Vagina (tissue), 2 donors: ENCODE results near the gene CPHXL.

ENCODE experiments used
- POLR2A ChIP-seq, 2 donors: fragments of 450-650 bp; IDR thresholded peaks; one replicate each; pipeline ENCODE4 v1.6.1; 2017; ENCODE audit warnings: antibody characterized with exemption in 2 of 2, mild to moderate bottlenecking in 2 of 2, moderate library complexity in 2 of 2
- POLR2AphosphoS5 ChIP-seq, 2 donors: sonication (generic); formaldehyde crosslinking; IDR thresholded peaks; one replicate each; pipeline ENCODE4 v1.9.0; 2017; ENCODE audit warnings: antibody characterized with exemption in 2 of 2, mild to moderate bottlenecking in 2 of 2, low read depth in 1 of 2; ENCODE audit not compliant: insufficient read depth in 1 of 2
- TF ChIP-seq, protein P1 (sequence below), 3 experiments: fragments of 450-650 bp in 2 of 3; fragments of 200-600 bp in 1 of 3; sonication (generic) in 1 of 3; IDR thresholded peaks; one replicate each; pipeline ENCODE4 v1.5.1; 2017 to 2019; ENCODE audit warnings: antibody characterized with exemption in 3 of 3, mild to moderate bottlenecking in 2 of 3, moderate library complexity in 2 of 3

DNA sequence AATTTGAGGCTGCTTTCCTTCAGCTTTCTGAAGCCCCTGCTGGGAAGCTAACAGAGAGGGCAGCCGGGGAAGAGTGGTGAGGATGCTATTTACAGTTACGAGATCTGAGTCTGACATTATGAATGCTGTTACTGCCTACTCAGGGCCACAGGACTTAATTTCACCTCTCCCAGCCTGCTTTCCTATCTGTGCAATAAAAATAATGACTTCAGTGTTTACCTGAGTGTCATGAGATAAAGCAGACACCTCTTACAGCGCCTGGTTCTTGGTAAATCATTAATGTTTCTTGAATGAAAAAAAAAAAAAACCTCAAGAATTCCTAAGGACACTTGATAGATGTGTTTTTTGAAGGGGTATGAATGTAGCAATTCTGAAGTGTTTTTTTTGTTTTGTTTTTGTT is 24.2 kb upstream of the CPHXL start:
- TF ChIP-seq, protein P1, sequence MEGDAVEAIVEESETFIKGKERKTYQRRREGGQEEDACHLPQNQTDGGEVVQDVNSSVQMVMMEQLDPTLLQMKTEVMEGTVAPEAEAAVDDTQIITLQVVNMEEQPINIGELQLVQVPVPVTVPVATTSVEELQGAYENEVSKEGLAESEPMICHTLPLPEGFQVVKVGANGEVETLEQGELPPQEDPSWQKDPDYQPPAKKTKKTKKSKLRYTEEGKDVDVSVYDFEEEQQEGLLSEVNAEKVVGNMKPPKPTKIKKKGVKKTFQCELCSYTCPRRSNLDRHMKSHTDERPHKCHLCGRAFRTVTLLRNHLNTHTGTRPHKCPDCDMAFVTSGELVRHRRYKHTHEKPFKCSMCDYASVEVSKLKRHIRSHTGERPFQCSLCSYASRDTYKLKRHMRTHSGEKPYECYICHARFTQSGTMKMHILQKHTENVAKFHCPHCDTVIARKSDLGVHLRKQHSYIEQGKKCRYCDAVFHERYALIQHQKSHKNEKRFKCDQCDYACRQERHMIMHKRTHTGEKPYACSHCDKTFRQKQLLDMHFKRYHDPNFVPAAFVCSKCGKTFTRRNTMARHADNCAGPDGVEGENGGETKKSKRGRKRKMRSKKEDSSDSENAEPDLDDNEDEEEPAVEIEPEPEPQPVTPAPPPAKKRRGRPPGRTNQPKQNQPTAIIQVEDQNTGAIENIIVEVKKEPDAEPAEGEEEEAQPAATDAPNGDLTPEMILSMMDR (IDR thresholded peaks at IDR 0.05) = no peak
- TF ChIP-seq POLR2AphosphoS5 (IDR thresholded peaks at IDR 0.05; ENCODE audit: insufficient read depth in 1 of 2, low read depth in 1 of 2) (no peak), POLR2A (IDR thresholded peaks at IDR 0.05) (no peak)
